ACC112 (cell line): ENCODE results near the gene IPO8.

Experiments used
- H2AFZ ChIP-seq: fragments of 200-600 bp; sonication (generic); one replicate; pipeline ENCODE4 v1.6.0; 2017; ENCODE audit warnings: antibody characterized with exemption, low read length; ENCODE audit not compliant: unreplicated experiment
- H3K27ac ChIP-seq: fragments of 200-600 bp; sonication (generic); 2 replicates; pipeline ENCODE4 v1.5.1; 2014; ENCODE audit warnings: low read depth, mild to moderate bottlenecking, antibody characterized with exemption, low read length, moderate library complexity
- H3K27me3 ChIP-seq: fragments of 200-600 bp; sonication (generic); 2 replicates; pipeline ENCODE4 v1.6.1; 2014; ENCODE audit warnings: mild to moderate bottlenecking, antibody characterized with exemption, low read length, moderate library complexity, mixed read lengths; ENCODE audit not compliant: insufficient read depth
- H3K36me3 ChIP-seq: fragments of 200-600 bp; sonication (generic); 2 replicates; pipeline ENCODE4 v1.6.1; 2016; ENCODE audit warnings: mild to moderate bottlenecking, antibody characterized with exemption, low read length, moderate library complexity, mixed read lengths; ENCODE audit not compliant: insufficient read depth
- H3K4me1 ChIP-seq: fragments of 200-600 bp; sonication (generic); one replicate; pipeline ENCODE4 v1.6.1; 2016; ENCODE audit warnings: low read length, mixed read lengths; ENCODE audit not compliant: insufficient read depth, unreplicated experiment, control insufficient read depth
- H3K4me3 ChIP-seq: fragments of 200-600 bp; sonication (generic); 2 replicates; pipeline ENCODE4 v1.5.1; 2014; ENCODE audit warnings: mild to moderate bottlenecking, low read depth, low read length
- H3K79me2 ChIP-seq: fragments of 200-600 bp; sonication (generic); one replicate; pipeline ENCODE4 v1.6.0; 2016; ENCODE audit warnings: low read length; ENCODE audit not compliant: control insufficient read depth, unreplicated experiment, insufficient read depth

Gene IPO8

GRCh38 chr12:30582943-30583342 is 112.7 kb downstream of the IPO8 start:
- Histone ChIP-seq H3K27me3 (no peaks in the 10 kb centered on the region), H2AFZ (no peak overlapping the region), H3K4me3 (no peak overlapping the region), H3K36me3 (no peaks in the 10 kb centered on the region), H3K79me2 (no peaks in the 10 kb centered on the region), H3K4me1 (no peaks in the 10 kb centered on the region), H3K27ac (no peak overlapping the region)

- no peaks in the 10 kb centered on the region for H3K79me2 ChIP-seq
- no peak overlapping the region for H2AFZ ChIP-seq
- H3K36me3 ChIP-seq: no peaks in the 10 kb centered on the region
- no peak overlapping the region for H3K27ac ChIP-seq
- H3K27me3 ChIP-seq: no peaks in the 10 kb centered on the region
- H3K4me3 ChIP-seq: no peak overlapping the region
- H3K4me1 ChIP-seq: no peaks in the 10 kb centered on the region
Observed at GRCh38 chr12:30580344-30580743, 115.3 kb downstream of the IPO8 start.
